ENCODE results near the gene ZNF467.

The ZNF467 gene

GRCh38 chr7:149773446-149774236, at the start of gene ZNF467:
TSS of gene ZNF467 (minus strand) at chr7:149773588. CDS start at chr7:149771032, 2,556 bp downstream.
- DNase-seq (ENCODE audit: low read depth in 2 of 2) = no peak

DNA sequence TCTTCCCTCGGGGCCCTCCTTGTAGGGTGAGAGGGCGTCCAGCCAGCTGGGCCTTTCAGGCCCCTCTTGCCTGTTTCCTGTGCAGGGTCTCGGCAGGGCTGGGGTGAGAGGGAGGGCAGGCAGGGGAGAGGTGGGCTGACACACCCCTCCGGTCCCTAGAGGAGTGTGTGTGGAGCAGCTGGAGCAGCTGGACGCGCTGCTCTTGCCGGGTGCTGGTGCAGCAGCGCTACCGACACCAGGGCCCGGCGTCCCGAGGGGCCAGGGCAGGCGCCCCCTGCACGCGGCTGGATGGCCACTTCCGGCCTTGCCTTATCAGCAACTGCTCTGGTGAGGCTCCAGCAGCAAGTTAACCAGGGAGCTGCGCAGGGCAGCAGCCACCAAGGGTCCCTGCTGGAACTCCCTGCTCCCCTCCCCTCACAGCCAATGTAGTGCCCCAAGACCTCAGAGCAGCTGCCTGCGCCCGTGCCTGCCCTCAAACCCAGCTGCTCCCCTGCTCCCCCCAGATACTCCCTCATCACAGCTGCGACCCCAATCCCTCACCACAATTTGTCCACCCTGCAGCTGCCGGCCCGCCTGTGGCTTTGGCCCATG, 49.1 kb upstream of the ZNF467 start:
- no peak for DNase-seq (ENCODE audit: low read depth in 2 of 2)

- DNase-seq (ENCODE audit: low read depth in 2 of 2) = no peak
Measured at GRCh38 chr7:149821191-149822148, 48.1 kb upstream of the ZNF467 start.

- DNase-seq (ENCODE audit: low read depth in 2 of 2) = no peak
Measured at GRCh38 chr7:149820622-149821190, 47.3 kb upstream of the ZNF467 start.

DNA sequence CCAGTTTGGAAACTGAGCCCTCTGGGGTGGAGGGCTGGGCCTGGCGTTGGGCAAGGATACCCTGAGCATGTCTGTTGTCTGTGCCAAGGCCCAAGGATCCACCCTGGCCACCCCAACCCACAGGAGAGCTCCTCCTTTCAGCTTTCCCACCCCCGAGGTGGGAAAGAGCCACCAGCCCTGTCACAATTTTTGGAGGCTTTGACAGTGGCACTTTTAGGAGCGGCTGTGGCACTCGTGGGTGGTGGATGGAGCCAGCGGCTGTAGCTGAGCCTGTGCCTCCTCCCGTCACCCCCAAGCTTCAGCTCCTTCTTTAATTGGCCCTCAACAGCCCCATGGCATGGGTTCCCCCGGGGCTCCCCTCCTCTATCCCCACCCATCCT, 46.6 kb upstream of the ZNF467 start:
- no peak for DNase-seq (ENCODE audit: low read depth in 2 of 2)

- DNase-seq (ENCODE audit: low read depth in 2 of 2) = no peak
Measured at GRCh38 chr7:149819141-149819960, 46.0 kb upstream of the ZNF467 start.

DNA sequence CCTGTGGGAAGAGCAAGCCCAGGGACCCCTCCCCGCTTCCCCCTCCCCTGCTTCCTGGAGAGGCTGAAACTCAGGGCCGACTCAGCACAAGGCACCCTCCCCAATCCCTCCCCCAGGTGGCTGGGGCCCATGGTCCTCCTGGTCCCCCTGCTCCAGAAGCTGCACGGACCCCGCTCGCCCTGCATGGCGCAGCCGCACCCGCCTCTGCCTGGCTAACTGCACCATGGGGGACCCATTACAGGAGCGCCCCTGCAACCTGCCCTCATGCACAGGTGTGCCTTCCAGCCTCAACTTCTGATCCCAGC, 45.1 kb upstream of the ZNF467 start:
- no peak for DNase-seq (ENCODE audit: low read depth in 2 of 2)

DNA sequence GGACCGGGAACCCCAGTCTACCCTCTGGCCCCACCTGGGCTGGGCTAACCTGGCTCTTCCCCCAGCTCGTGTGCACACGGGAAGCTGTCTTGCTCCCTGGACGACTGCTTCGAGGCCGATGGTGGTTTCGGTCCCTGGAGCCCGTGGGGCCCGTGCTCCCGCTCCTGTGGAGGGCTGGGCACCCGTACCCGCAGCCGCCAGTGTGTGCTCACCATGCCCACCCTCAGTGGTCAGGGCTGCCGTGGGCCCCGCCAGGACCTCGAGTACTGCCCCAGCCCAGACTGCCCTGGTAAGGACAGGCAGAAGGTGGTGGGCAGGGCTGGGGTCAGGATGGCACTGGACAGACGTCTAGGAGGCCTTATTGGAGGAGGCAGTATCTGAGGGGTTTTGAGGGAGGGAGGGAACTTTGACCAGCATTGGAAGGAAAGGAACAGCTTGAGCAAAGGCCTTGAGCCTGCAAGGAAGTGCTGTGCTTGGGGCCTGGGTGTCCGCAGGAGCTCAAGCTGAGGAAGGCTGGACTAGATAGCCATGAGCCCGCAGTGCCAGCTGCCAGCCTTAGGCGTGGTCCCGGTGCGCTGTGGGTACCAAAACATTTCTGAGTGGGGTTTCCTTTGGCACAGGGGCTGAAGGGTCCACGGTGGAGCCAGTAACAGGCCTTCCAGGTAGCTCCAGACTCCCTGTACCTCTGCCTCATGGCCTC, 44.6 kb upstream of the ZNF467 start:
- no peak for DNase-seq (ENCODE audit: low read depth in 2 of 2)

- no peak for DNase-seq (ENCODE audit: low read depth in 2 of 2)
Measured at GRCh38 chr7:149817301-149817771, 43.9 kb upstream of the ZNF467 start.

DNA sequence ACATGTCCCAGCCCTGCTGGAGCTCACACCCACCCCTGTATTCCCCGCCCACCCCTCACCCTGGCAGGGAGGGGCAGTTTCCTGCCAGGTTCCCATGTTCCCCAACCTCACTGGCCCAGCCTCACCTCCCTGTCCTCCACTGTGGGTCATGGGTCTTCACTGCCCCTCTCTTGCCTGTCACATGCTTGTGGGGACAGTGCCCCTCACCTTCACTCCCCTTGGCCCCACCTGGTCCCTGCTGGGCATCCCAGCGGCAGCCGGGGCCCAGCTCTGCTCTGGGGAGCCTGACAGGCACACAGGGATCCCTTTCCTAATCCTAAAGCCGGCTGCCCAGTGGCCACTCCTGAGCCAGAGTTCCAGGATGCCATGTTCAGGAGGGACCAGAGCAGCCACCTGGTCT, 43.4 kb upstream of the ZNF467 start:
- DNase-seq (ENCODE audit: low read depth in 2 of 2) = no peak

GRCh38 chr7:149816267-149816751, 42.9 kb upstream of the ZNF467 start:
- DNase-seq (ENCODE audit: low read depth in 2 of 2) = no peak

DNA sequence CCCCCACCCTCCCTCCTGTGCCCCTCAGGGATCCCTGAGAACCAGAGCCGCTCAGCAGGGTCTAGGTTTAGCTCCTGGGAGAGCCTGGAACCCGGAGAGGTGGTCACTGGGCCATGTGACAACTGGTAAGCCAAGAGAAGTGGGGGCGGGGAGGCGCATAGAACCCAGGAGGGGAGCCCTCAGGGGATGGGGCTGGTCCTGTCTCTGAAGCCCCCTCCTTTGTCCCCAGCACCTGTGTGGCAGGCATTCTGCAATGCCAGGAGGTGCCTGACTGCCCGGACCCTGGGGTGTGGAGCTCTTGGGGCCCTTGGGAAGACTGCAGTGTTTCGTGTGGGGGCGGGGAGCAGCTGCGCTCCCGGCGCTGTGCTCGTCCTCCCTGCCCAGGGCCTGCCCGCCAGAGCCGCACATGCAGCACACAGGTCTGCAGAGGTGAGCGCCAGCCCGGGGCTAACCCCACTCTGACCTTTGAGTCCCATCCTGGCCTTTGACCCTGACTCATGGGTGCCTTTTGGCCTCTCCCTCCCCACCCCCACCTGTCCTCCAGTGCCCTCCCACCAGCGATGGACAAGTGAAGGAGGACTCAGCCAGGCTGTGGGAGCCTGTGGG, 42.4 kb upstream of the ZNF467 start:
- no peak for DNase-seq (ENCODE audit: low read depth in 2 of 2)

GRCh38 chr7:149815121-149815520, 41.7 kb upstream of the ZNF467 start:
- no peak for DNase-seq (ENCODE audit: low read depth in 2 of 2)

DNA sequence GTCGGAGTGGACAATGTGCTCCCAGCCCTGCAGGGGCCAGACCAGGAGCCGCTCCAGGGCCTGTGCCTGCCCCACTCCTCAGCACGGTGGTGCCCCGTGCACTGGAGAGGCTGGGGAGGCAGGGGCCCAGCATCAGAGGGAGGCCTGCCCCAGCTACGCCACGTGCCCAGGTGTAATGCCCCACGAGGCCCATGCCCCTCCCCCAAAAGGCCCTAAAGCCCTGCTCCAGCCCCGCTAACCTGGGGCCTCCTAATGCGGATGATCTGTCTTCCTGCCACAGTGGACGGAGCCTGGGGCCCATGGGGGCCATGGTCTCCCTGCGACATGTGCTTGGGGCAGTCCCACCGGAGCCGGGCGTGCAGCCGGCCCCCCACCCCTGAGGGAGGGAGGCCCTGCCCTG, 41.1 kb upstream of the ZNF467 start:
- no peak for DNase-seq (ENCODE audit: low read depth in 2 of 2)

- no peak for DNase-seq (ENCODE audit: low read depth in 2 of 2)
Measured at GRCh38 chr7:149813254-149814035, 40.1 kb upstream of the ZNF467 start.

- DNase-seq (ENCODE audit: low read depth in 2 of 2) = no peak
Measured at GRCh38 chr7:149811831-149812490, 38.6 kb upstream of the ZNF467 start.

- DNase-seq (ENCODE audit: low read depth in 2 of 2) = no peak
Measured at GRCh38 chr7:149811221-149811620, 37.8 kb upstream of the ZNF467 start.

GRCh38 chr7:149809215-149809614, 35.8 kb upstream of the ZNF467 start:
- no peak for DNase-seq (ENCODE audit: low read depth in 2 of 2)

- DNase-seq (ENCODE audit: low read depth in 2 of 2) = no peak
Measured at GRCh38 chr7:149808311-149808710, 34.9 kb upstream of the ZNF467 start.
